Measurements from ENCODE around the gene SMG1. TPM values are rescaled to one million over a fixed set of nuclear protein-coding genes. Genes with fewer than 3 reads are reported as not detected.

SMG1 gene
- total RNA-seq, 1 experiment from 2014 or later, result 125 TPM

DNA sequence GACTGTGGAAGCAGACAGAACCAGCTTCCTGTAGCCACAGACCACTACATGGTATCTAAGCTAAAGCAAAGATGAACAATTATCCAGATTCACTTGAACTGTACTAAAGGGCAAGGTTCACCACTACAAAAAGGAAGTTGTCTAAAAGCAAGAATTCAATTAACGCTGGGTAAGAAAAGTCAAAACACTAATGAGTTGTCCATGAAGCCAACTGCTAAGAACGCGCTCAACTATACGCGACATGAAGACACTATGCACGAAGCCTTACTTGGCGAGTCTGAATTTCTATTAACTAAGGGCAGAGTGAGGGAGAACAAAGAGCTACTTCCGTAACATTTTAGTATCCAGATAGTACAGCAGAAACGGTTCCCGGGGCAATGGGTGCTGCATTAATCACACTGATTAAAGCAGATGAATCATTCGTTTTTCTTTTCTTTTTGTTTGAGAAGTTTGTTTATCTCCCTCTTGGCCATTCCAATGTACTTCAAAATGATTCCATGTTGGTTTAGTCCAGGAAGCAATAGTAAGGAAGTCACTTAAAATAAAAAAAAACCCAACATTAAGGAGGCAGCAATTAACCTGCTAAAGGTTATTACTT lies 133.3 kb downstream of the SMG1 start:
- peaks cover 59% of the 10 kb centered on the region for H3K36me3 ChIP-seq (ENCODE audit: low read depth)
- POLR2A ChIA-PET (ENCODE audit: unreplicated experiment), result no interaction called here
- no peaks in the 10 kb centered on the region for H3K9me2 ChIP-seq (ENCODE audit: insufficient read depth)
- no peak overlapping the region for H3K27ac ChIP-seq
- H3K9me3 ChIP-seq (ENCODE audit: insufficient read depth, low read depth), result no peaks in the 10 kb centered on the region
- peaks cover 23% of the 10 kb centered on the region for H3K4me1 ChIP-seq (replicated peaks; ENCODE audit: insufficient read depth)
- peaks cover 59% of the 10 kb centered on the region for H3K79me2 ChIP-seq (ENCODE audit: low read depth)
- BruUV-seq (replicated peaks), result no TSS peak
- H3K27me3 ChIP-seq (ENCODE audit: insufficient read depth, low read depth), result no peaks in the 10 kb centered on the region
- DNase-seq, result no peak
- CTCF ChIA-PET, result interaction anchor here (1.4 kb wide), 1 partner anchor 8 kb away, joined by 4 read pairs; the partner anchor contains the start of gene ARL6IP1
- H4K20me1 ChIP-seq (ENCODE audit: insufficient read depth), result peaks cover 23% of the 10 kb centered on the region
- intact Hi-C loops (cut with micrococcal nuclease; ENCODE audit: unreplicated experiment), result no loop called here
- H3K4me3 ChIP-seq, result no peak overlapping the region
- H3F3A ChIP-seq (ENCODE audit: insufficient read depth, low read depth), result peaks cover 82% of the 10 kb centered on the region
- H3K4me2 ChIP-seq, result no peak overlapping the region
- H2AFZ ChIP-seq, result no peak overlapping the region
- TF ChIP-seq, protein P1, sequence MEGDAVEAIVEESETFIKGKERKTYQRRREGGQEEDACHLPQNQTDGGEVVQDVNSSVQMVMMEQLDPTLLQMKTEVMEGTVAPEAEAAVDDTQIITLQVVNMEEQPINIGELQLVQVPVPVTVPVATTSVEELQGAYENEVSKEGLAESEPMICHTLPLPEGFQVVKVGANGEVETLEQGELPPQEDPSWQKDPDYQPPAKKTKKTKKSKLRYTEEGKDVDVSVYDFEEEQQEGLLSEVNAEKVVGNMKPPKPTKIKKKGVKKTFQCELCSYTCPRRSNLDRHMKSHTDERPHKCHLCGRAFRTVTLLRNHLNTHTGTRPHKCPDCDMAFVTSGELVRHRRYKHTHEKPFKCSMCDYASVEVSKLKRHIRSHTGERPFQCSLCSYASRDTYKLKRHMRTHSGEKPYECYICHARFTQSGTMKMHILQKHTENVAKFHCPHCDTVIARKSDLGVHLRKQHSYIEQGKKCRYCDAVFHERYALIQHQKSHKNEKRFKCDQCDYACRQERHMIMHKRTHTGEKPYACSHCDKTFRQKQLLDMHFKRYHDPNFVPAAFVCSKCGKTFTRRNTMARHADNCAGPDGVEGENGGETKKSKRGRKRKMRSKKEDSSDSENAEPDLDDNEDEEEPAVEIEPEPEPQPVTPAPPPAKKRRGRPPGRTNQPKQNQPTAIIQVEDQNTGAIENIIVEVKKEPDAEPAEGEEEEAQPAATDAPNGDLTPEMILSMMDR (conservative IDR thresholded peaks at IDR 0.05), result no peak
- TF ChIP-seq EZH2 (IDR thresholded peaks at IDR 0.05; ENCODE audit: low read depth), result no peak

DNA sequence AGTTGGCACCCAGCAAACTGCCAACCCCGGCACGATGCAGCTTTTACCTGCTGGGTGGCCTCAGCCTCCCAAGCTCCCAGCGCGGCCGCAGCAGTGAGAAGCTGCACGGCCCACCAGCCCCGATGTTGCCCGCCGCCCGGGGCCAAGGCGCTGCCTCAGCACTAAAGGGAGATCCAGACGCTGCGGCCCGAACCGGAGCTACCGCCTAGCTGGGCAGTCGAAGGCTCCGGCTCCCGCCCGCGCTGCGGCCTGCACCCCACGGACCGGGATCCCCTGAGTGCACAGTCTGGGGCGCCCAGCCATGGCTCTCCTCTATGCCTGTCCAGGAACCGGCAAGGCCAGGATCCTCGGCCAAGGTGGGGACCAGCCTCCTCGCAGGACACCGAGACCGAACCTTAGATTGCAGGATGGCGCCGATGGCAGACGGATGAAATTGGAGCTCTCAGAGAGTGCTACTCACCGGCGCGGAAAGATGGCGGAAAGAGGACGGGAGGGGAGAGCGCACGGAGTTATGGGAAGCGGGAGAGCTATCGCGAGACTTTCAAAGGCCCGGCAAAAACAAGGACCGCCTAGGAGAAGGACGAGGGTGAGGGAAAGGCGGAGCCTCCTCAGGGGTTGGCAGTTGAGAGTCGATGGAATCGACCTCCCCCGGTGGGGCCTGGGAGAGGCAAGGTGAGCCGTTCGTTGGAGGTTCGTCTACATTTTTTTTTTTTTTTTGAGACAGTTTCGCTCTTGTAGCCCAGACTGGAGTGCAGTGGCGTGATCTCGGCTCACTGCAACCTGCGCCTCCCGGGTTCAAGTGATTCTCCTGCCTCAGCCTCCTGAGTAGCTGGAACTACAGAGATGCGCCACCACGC lies 136.1 kb downstream of the SMG1 start, which contains the start of gene RPS15A:
RPS15A (minus strand) TSS at position 485 of the 857 bp plus-strand sequence. CDS start 1,221 bp downstream, outside the sequence.
- no peak for TF ChIP-seq EZH2 (IDR thresholded peaks at IDR 0.05; ENCODE audit: low read depth)
- TF ChIP-seq, protein P1 (conservative IDR thresholded peaks at IDR 0.05), result no peak
- Histone ChIP-seq H2AFZ (peak within 1 kb of the TSS; percentile 82), H3F3A (ENCODE audit: insufficient read depth, low read depth) (peaks cover 89% of the 10 kb centered on the region), H3K36me3 (ENCODE audit: low read depth) (peaks cover 65% of the 10 kb centered on the region), H3K4me3 (peak within 1 kb of the TSS; percentile 90), H4K20me1 (ENCODE audit: insufficient read depth) (peaks cover 45% of the 10 kb centered on the region), H3K4me2 (peak within 1 kb of the TSS; percentile 78), H3K27ac (peak within 1 kb of the TSS; percentile 81), H3K4me1 (replicated peaks; ENCODE audit: insufficient read depth) (peaks cover 42% of the 10 kb centered on the region), H3K9me3 (ENCODE audit: insufficient read depth, low read depth) (no peaks in the 10 kb centered on the region), H3K27me3 (ENCODE audit: insufficient read depth, low read depth) (no peaks in the 10 kb centered on the region), H3K79me2 (ENCODE audit: low read depth) (peaks cover 60% of the 10 kb centered on the region), H3K9me2 (ENCODE audit: insufficient read depth) (no peaks in the 10 kb centered on the region)
- CTCF ChIA-PET, result interaction anchor here (0.5 to 2.2 kb wide), 4 partner anchors 12 to 793 kb away, joined by 3 to 10 read pairs (median 4); partner anchors contain the start of gene ARL6IP1
- POLR2A ChIA-PET (ENCODE audit: unreplicated experiment), result interaction anchor here (0.6 to 1.4 kb wide), 8 partner anchors 10 to 1951 kb away, joined by 3 to 20 read pairs (median 4); partner anchors contain the start of gene ARL6IP1
- DNase-seq, result peak; percentile 94 to 97
- intact Hi-C loops (cut with micrococcal nuclease; ENCODE audit: unreplicated experiment), result loop anchor here (1.0 kb wide), 1 partner anchor 11 kb away; the partner anchor contains the start of gene ARL6IP1
- TSS peak; percentile 32 for BruUV-seq (replicated peaks)

DNA sequence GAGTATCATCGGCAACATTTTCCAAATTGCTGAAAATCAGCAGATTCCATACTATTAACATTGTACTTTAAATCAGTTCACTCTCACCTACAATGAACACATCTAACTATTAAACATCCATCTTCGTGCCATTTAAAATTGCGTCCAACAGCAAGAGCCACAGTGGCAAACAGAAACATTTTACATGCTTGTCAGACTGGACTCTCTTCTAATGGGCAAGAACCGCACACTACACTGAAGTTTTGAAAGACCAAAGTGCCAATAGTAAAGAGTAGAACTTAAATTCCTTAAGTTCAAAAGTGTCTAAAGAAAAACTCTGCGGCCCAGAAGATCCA lies 136.7 kb downstream of the SMG1 start:
- H3K9me3 ChIP-seq (ENCODE audit: insufficient read depth, low read depth), result no peaks in the 10 kb centered on the region
- intact Hi-C loops (cut with micrococcal nuclease; ENCODE audit: unreplicated experiment), result no loop called here
- H3K27me3 ChIP-seq (ENCODE audit: insufficient read depth, low read depth), result no peaks in the 10 kb centered on the region
- POLR2A ChIA-PET (ENCODE audit: unreplicated experiment), result interaction anchor here (0.6 to 1.4 kb wide), 2 partner anchors 12 to 318 kb away, joined by 14 to 20 read pairs; partner anchors contain the start of gene ARL6IP1
- peaks cover 60% of the 10 kb centered on the region for H3K79me2 ChIP-seq (ENCODE audit: low read depth)
- H3K9me2 ChIP-seq (ENCODE audit: insufficient read depth), result no peaks in the 10 kb centered on the region
- no TSS peak for BruUV-seq (replicated peaks)
- peak overlapping the region; percentile 78 for H3K4me2 ChIP-seq
- H4K20me1 ChIP-seq (ENCODE audit: insufficient read depth), result peaks cover 51% of the 10 kb centered on the region
- DNase-seq, result no peak
- CTCF ChIA-PET, result interaction anchor here (0.5 to 2.2 kb wide), 4 partner anchors 12 to 794 kb away, joined by 3 to 10 read pairs (median 4); partner anchors contain the start of gene ARL6IP1
- peaks cover 71% of the 10 kb centered on the region for H3K36me3 ChIP-seq (ENCODE audit: low read depth)
- H3K27ac ChIP-seq, result peak overlapping the region; percentile 81
- H3K4me1 ChIP-seq (replicated peaks; ENCODE audit: insufficient read depth), result peaks cover 42% of the 10 kb centered on the region
- H2AFZ ChIP-seq, result no peak overlapping the region; the same call in 1 of the 2 replicates
- H3K4me3 ChIP-seq, result peak overlapping the region; percentile 90
- no peak for TF ChIP-seq EZH2 (IDR thresholded peaks at IDR 0.05; ENCODE audit: low read depth)
- TF ChIP-seq, protein P1 (conservative IDR thresholded peaks at IDR 0.05), result no peak
- peaks cover 89% of the 10 kb centered on the region for H3F3A ChIP-seq (ENCODE audit: insufficient read depth, low read depth)

Data from PC-9 (cell line).